Measurements from ENCODE around the gene BBS9.

BBS9 gene

GRCh38 chr7:33497051-33497450 lies 367.7 kb downstream of the BBS9 start:
- DNase-seq (ENCODE audit: low spot score): no peak
- in situ Hi-C loops (cut with MboI; ENCODE audit: low pct_unique_long_range_greater_than_20kb, low sequenced_read_pairs, unreplicated experiment): no loop called here
- TF ChIP-seq CTCF (IDR thresholded peaks at IDR 0.05; ENCODE audit: extremely low read depth, insufficient read depth, missing control alignments): no peak

- DNase-seq (ENCODE audit: low spot score): no peak
- in situ Hi-C loops (cut with MboI; ENCODE audit: low pct_unique_long_range_greater_than_20kb, low sequenced_read_pairs, unreplicated experiment): no loop called here
- TF ChIP-seq CTCF (IDR thresholded peaks at IDR 0.05; ENCODE audit: extremely low read depth, insufficient read depth, missing control alignments): no peak
Measured at GRCh38 chr7:33500703-33501701, 371.6 kb downstream of the BBS9 start.

GRCh38 chr7:33503014-33503413 lies 373.6 kb downstream of the BBS9 start:
- no peak for DNase-seq (ENCODE audit: low spot score)

GRCh38 chr7:33503736-33504135 lies 374.4 kb downstream of the BBS9 start:
- no peak for TF ChIP-seq CTCF (IDR thresholded peaks at IDR 0.05; ENCODE audit: extremely low read depth, insufficient read depth, missing control alignments)
- no peak for DNase-seq (ENCODE audit: low spot score)
- in situ Hi-C loops (cut with MboI; ENCODE audit: low pct_unique_long_range_greater_than_20kb, low sequenced_read_pairs, unreplicated experiment): no loop called here

More at GRCh38 chr7:33503014-33503413, 373.6 kb downstream of the BBS9 start:
- no peak for TF ChIP-seq CTCF (IDR thresholded peaks at IDR 0.05; ENCODE audit: extremely low read depth, insufficient read depth, missing control alignments)
- in situ Hi-C loops (cut with MboI; ENCODE audit: low pct_unique_long_range_greater_than_20kb, low sequenced_read_pairs, unreplicated experiment): no loop called here

- no peak for DNase-seq (ENCODE audit: low spot score)
- TF ChIP-seq CTCF (IDR thresholded peaks at IDR 0.05; ENCODE audit: extremely low read depth, insufficient read depth, missing control alignments): no peak
- in situ Hi-C loops (cut with MboI; ENCODE audit: low pct_unique_long_range_greater_than_20kb, low sequenced_read_pairs, unreplicated experiment): no loop called here
Measured at GRCh38 chr7:33504266-33504665, 374.9 kb downstream of the BBS9 start.

- DNase-seq (ENCODE audit: low spot score): no peak
- in situ Hi-C loops (cut with MboI; ENCODE audit: low pct_unique_long_range_greater_than_20kb, low sequenced_read_pairs, unreplicated experiment): no loop called here
- no peak for TF ChIP-seq CTCF (IDR thresholded peaks at IDR 0.05; ENCODE audit: extremely low read depth, insufficient read depth, missing control alignments)
Measured at GRCh38 chr7:33509206-33509605, 379.8 kb downstream of the BBS9 start.
